ENCODE results near the gene FAM124A. TPM values are rescaled to one million over a fixed set of nuclear protein-coding genes. Genes with fewer than 3 reads are reported as not detected.

FAM124A gene
- total RNA-seq, 1 experiment from 2014 or later, result 1.1 TPM

DNA sequence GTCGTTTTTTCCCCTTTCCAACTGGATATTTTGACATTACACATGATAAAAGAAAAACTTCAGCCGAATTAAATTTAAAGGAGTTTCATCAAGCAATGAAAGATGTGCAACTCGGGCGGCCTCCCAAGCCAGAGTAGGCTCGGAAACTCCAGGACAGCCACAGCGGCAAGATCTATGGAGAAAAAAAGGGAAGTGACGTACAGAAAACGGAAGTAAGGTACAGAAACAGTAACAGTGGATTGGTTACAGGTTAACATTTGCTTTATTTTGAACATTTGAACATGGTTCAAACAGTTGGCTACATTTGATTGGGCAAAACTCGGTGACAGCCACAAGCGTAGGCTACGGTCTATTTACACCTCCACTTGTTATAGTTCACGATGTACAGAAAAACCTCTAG is 30.5 kb upstream of the FAM124A start:
- Histone ChIP-seq H3K4me3 (ENCODE audit: low read depth in 2 of 2, low read length in 2 of 2) (no peak overlapping the region), H3K27ac (ENCODE audit: low read length) (no peak overlapping the region), H3K27me3 (ENCODE audit: control insufficient read depth, insufficient read depth, low read length) (peaks cover 3% of the 10 kb centered on the region), H3K36me3 (ENCODE audit: control insufficient read depth, insufficient read depth, low read length) (no peaks in the 10 kb centered on the region), H3K9me3 (ENCODE audit: control insufficient read depth, insufficient read depth, low read depth, low read length) (no peaks in the 10 kb centered on the region), H3K4me1 (ENCODE audit: control insufficient read depth, insufficient read depth, low read length) (no peaks in the 10 kb centered on the region)
- CTCF ChIA-PET, result no interaction called here
- TF ChIP-seq, protein P1, sequence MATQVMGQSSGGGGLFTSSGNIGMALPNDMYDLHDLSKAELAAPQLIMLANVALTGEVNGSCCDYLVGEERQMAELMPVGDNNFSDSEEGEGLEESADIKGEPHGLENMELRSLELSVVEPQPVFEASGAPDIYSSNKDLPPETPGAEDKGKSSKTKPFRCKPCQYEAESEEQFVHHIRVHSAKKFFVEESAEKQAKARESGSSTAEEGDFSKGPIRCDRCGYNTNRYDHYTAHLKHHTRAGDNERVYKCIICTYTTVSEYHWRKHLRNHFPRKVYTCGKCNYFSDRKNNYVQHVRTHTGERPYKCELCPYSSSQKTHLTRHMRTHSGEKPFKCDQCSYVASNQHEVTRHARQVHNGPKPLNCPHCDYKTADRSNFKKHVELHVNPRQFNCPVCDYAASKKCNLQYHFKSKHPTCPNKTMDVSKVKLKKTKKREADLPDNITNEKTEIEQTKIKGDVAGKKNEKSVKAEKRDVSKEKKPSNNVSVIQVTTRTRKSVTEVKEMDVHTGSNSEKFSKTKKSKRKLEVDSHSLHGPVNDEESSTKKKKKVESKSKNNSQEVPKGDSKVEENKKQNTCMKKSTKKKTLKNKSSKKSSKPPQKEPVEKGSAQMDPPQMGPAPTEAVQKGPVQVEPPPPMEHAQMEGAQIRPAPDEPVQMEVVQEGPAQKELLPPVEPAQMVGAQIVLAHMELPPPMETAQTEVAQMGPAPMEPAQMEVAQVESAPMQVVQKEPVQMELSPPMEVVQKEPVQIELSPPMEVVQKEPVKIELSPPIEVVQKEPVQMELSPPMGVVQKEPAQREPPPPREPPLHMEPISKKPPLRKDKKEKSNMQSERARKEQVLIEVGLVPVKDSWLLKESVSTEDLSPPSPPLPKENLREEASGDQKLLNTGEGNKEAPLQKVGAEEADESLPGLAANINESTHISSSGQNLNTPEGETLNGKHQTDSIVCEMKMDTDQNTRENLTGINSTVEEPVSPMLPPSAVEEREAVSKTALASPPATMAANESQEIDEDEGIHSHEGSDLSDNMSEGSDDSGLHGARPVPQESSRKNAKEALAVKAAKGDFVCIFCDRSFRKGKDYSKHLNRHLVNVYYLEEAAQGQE (IDR thresholded peaks at IDR 0.05; ENCODE audit: insufficient read depth in 1 of 2, low read depth in 2 of 2, low read length in 1 of 2), result no peak
- DNase-seq (ENCODE audit: low read depth, low spot score) (no peak), ATAC-seq (no peak)
- intact Hi-C loops (cut with micrococcal nuclease; ENCODE audit: unreplicated experiment) (no loop called here), in situ Hi-C loops (cut with HindIII; ENCODE audit: low pct_unique_long_range_greater_than_20kb, low sequenced_read_pairs) (no loop called here)
- POLR2A ChIA-PET, result no interaction called here
- no TSS peak for BruUV-seq (replicated peaks)

DNA sequence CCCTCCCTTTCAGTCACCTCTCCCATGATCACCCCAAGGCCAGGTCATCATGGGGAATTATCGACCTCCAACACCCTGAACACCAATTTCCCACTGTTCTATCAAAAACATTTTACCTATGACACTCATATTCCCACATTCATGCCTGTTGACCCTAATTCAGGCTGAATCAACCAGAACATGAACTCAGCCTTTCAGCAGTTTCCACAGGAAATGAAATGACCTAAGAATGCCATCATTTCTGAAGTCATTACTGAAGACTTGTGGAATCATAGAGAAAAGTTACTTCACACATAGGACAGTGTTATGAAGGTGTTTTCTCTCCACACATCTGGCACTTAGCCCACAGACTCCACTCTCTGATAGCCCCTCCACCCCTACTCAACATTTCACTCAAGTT is 29.9 kb upstream of the FAM124A start:
- Histone ChIP-seq H3K36me3 (ENCODE audit: control insufficient read depth, insufficient read depth, low read length) (no peaks in the 10 kb centered on the region), H3K4me3 (ENCODE audit: low read depth in 2 of 2, low read length in 2 of 2) (no peak overlapping the region), H3K9me3 (ENCODE audit: control insufficient read depth, insufficient read depth, low read depth, low read length) (no peaks in the 10 kb centered on the region), H3K4me1 (ENCODE audit: control insufficient read depth, insufficient read depth, low read length) (no peaks in the 10 kb centered on the region), H3K27ac (ENCODE audit: low read length) (no peak overlapping the region), H3K27me3 (ENCODE audit: control insufficient read depth, insufficient read depth, low read length) (peaks cover 2% of the 10 kb centered on the region)
- TF ChIP-seq POLR2AphosphoS5 (IDR thresholded peaks at IDR 0.05; ENCODE audit: low read depth, low read length), result no peak
- TF ChIP-seq, protein P1 (IDR thresholded peaks at IDR 0.05; ENCODE audit: insufficient read depth in 1 of 2, low read depth in 2 of 2, low read length in 1 of 2), result no peak
- TF ChIP-seq TCF7L2 (IDR thresholded peaks at IDR 0.05; ENCODE audit: low read depth, low read length), result no peak
- no peak for TF ChIP-seq SIN3A (IDR thresholded peaks at IDR 0.05; ENCODE audit: borderline replicate concordance, insufficient read depth, low read depth, low read length)
- TF ChIP-seq, protein P2, sequence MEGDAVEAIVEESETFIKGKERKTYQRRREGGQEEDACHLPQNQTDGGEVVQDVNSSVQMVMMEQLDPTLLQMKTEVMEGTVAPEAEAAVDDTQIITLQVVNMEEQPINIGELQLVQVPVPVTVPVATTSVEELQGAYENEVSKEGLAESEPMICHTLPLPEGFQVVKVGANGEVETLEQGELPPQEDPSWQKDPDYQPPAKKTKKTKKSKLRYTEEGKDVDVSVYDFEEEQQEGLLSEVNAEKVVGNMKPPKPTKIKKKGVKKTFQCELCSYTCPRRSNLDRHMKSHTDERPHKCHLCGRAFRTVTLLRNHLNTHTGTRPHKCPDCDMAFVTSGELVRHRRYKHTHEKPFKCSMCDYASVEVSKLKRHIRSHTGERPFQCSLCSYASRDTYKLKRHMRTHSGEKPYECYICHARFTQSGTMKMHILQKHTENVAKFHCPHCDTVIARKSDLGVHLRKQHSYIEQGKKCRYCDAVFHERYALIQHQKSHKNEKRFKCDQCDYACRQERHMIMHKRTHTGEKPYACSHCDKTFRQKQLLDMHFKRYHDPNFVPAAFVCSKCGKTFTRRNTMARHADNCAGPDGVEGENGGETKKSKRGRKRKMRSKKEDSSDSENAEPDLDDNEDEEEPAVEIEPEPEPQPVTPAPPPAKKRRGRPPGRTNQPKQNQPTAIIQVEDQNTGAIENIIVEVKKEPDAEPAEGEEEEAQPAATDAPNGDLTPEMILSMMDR (IDR thresholded peaks at IDR 0.05), result no peak
- ChIA-PET POLR2A (no interaction called here), CTCF (no interaction called here)
- ATAC-seq (no peak), DNase-seq (ENCODE audit: low read depth, low spot score) (no peak)
- intact Hi-C loops (cut with micrococcal nuclease; ENCODE audit: unreplicated experiment) (no loop called here), in situ Hi-C loops (cut with HindIII; ENCODE audit: low pct_unique_long_range_greater_than_20kb, low sequenced_read_pairs) (no loop called here)
- no TSS peak for BruUV-seq (replicated peaks)

Measured in Panc1 (cell line).